Measurements from ENCODE around the gene CACNA1G. TPM values are rescaled to one million over a fixed set of nuclear protein-coding genes. Genes with fewer than 3 reads are reported as not detected.

The CACNA1G gene
- total RNA-seq, 1 donor from 2014 or later: not detected

GRCh38 chr17:50561746-50562141 is 1.2 kb downstream of the CACNA1G start:
- Histone ChIP-seq H3K27me3 (ENCODE audit: control insufficient read depth, insufficient read depth, low read length) (peaks cover 86% of the 10 kb centered on the region), H3K4me3 (ENCODE audit: low read depth, low read length) (no peak overlapping the region), H3K36me3 (ENCODE audit: control insufficient read depth, insufficient read depth, low read length) (no peaks in the 10 kb centered on the region)
- TF ChIP-seq, protein P1, sequence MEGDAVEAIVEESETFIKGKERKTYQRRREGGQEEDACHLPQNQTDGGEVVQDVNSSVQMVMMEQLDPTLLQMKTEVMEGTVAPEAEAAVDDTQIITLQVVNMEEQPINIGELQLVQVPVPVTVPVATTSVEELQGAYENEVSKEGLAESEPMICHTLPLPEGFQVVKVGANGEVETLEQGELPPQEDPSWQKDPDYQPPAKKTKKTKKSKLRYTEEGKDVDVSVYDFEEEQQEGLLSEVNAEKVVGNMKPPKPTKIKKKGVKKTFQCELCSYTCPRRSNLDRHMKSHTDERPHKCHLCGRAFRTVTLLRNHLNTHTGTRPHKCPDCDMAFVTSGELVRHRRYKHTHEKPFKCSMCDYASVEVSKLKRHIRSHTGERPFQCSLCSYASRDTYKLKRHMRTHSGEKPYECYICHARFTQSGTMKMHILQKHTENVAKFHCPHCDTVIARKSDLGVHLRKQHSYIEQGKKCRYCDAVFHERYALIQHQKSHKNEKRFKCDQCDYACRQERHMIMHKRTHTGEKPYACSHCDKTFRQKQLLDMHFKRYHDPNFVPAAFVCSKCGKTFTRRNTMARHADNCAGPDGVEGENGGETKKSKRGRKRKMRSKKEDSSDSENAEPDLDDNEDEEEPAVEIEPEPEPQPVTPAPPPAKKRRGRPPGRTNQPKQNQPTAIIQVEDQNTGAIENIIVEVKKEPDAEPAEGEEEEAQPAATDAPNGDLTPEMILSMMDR (IDR thresholded peaks at IDR 0.05; ENCODE audit: insufficient read depth, low read length, poor library complexity, severe bottlenecking): no peak
- no peak for DNase-seq (ENCODE audit: low read depth)

DNA sequence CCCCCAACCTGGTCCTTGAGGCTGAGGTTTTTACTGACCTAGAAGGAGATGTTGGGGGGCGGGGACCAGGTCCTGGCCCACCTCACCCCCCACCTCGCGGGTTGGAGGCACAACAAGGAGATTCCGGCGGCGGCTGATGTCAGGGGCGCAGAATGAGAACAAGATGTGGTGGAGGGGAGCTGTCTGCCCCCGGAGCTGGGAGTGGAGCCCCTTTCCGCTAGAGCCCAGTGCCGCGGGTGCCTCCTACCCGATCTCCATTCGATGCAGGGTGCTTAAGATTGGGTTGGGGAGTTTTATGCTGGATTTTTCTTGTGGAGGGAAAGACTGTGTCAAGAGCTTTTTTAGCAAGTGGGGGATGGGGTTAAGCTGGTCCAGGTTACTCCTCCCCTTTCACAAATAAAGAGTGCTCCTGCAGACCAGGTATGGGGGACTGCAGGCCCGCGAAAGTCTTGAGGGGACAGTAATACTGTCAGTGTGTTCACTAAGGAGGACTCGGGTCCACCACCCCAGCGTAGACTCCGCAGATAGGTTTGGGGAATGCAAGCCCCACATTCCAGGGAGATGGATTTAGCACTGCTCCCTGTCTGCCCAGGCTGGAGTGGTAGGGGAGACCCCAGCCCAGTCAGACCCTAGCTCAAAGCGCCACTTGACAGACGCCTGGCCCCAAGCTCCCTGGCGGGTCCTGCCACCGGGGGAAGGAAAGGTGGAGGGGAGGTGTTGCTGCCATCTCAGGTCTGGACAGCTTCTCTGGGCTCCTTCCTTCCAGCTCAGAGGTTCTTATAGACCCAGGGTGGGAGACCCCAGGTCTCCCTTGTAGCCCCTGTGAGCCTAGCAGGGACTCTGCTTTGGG is 2.0 kb downstream of the CACNA1G start:
- Histone ChIP-seq H3K36me3 (ENCODE audit: control insufficient read depth, insufficient read depth, low read length) (no peaks in the 10 kb centered on the region), H3K27me3 (ENCODE audit: control insufficient read depth, insufficient read depth, low read length) (peaks cover 84% of the 10 kb centered on the region), H3K4me3 (ENCODE audit: low read depth, low read length) (no peak overlapping the region)
- TF ChIP-seq, protein P1 (IDR thresholded peaks at IDR 0.05; ENCODE audit: insufficient read depth, low read length, poor library complexity, severe bottlenecking): no peak
- no peak for DNase-seq (ENCODE audit: low read depth)

- DNase-seq (ENCODE audit: low read depth): no peak
- TF ChIP-seq, protein P1 (IDR thresholded peaks at IDR 0.05; ENCODE audit: insufficient read depth, low read length, poor library complexity, severe bottlenecking): no peak
- Histone ChIP-seq H3K4me3 (ENCODE audit: low read depth, low read length) (no peak overlapping the region), H3K36me3 (ENCODE audit: control insufficient read depth, insufficient read depth, low read length) (no peaks in the 10 kb centered on the region), H3K27me3 (ENCODE audit: control insufficient read depth, insufficient read depth, low read length) (peaks cover 79% of the 10 kb centered on the region)
Observed at GRCh38 chr17:50563092-50563511, 2.6 kb downstream of the CACNA1G start.

GRCh38 chr17:50564916-50565315 is 4.4 kb downstream of the CACNA1G start:
- no peaks in the 10 kb centered on the region for H3K36me3 ChIP-seq (ENCODE audit: control insufficient read depth, insufficient read depth, low read length)
- no peak for DNase-seq (ENCODE audit: low read depth)
- TF ChIP-seq, protein P1 (IDR thresholded peaks at IDR 0.05; ENCODE audit: insufficient read depth, low read length, poor library complexity, severe bottlenecking): no peak
- H3K4me3 ChIP-seq (ENCODE audit: low read depth, low read length): no peak overlapping the region
- H3K27me3 ChIP-seq (ENCODE audit: control insufficient read depth, insufficient read depth, low read length): peaks cover 65% of the 10 kb centered on the region

DNA sequence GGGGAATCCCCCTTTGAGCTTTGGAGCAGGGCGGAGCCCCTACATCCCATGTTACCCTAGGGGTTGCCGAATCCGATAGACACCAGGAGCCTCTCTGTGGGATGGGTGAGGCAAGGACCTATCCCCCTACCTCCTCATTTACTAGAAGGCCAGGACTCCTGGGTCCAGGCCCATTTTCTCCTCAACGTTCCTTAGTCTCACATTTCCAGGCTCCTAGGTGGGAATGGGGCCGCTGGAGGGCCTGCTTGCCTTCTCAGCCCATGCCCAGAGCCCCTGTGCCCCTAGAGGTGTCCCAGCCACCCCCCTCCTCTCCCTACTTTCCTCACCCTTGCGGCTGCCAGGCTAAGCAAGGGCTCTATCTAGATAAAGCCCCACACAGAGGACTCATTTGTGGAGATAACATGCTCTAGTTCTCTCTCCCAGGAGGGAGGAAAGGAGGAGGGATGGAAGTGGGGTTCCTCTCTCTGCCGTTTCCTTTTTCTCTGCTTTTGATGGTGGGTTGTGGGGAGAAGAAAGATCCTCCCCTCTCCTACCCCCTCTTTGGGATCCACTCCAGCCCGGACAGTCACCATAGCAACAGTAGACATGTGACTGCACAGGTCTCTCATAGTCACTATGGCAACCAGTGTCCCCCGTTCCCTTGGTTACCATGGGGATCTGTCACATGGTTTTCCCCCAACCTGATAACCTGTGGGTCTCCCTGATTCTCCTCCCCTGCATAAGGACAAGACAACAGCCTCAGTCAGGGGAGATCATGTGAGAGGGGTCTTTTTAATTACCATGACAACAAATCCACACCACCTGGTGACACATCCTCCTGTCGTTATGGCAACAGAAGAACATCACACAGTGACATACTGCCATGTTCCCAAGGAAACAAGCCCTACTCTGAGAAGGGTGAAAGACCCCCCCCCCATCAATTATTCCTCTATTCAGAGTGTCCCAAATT is 5.2 kb downstream of the CACNA1G start:
- H3K4me3 ChIP-seq (ENCODE audit: low read depth, low read length): no peak overlapping the region
- DNase-seq (ENCODE audit: low read depth): no peak
- peaks cover 65% of the 10 kb centered on the region for H3K27me3 ChIP-seq (ENCODE audit: control insufficient read depth, insufficient read depth, low read length)
- TF ChIP-seq, protein P1 (IDR thresholded peaks at IDR 0.05; ENCODE audit: insufficient read depth, low read length, poor library complexity, severe bottlenecking): no peak
- H3K36me3 ChIP-seq (ENCODE audit: control insufficient read depth, insufficient read depth, low read length): no peaks in the 10 kb centered on the region
